ENCODE results near the gene COBL. TPM values are rescaled to one million over a fixed set of nuclear protein-coding genes. Genes with fewer than 3 reads are reported as not detected.

COBL gene
- total RNA-seq, 2 donors from 2014 or later, result not detected

DNA sequence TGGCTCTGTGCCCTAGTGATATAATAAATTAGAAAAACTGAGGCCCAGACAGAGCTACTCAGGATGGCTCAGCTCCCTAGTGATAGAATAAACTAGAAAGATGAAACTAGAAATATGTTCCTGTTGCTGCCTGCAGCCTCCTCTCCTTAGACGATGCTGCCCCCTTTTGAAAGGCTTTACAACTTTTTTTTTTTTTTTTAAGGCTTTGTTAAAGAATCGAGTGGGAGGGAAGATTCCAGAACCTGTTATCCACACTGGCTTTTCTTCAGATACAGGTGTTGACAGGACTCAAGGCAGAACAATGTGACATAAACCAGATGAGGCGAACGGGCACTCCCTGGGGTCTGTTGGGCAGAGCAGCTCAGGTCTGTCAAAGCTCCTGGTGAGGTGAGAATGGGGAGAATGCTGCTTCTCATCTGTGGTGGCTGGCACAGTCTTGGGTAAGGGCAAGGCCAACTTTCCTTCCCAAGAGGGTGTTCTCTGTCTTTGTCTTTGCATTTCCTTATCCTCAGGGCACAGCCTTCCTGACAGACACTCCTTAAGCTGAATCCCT lies 175.1 kb downstream of the COBL start:
- no peaks in the 10 kb centered on the region for H3K4me1 Mint-ChIP-seq (ENCODE audit: low read depth in 2 of 2)
- H3K27ac Mint-ChIP-seq, result no peak overlapping the region
- no peak overlapping the region for H3K4me3 Mint-ChIP-seq
- H3K27me3 Mint-ChIP-seq, result peaks cover 15 to 19% of the 10 kb centered on the region in 2 donors
- DNase-seq (ENCODE audit: low spot score), result no peak
- H3K36me3 Mint-ChIP-seq, result no peaks in the 10 kb centered on the region
- ATAC-seq, result no peak
- no peaks in the 10 kb centered on the region for H3K9me3 Mint-ChIP-seq

DNA sequence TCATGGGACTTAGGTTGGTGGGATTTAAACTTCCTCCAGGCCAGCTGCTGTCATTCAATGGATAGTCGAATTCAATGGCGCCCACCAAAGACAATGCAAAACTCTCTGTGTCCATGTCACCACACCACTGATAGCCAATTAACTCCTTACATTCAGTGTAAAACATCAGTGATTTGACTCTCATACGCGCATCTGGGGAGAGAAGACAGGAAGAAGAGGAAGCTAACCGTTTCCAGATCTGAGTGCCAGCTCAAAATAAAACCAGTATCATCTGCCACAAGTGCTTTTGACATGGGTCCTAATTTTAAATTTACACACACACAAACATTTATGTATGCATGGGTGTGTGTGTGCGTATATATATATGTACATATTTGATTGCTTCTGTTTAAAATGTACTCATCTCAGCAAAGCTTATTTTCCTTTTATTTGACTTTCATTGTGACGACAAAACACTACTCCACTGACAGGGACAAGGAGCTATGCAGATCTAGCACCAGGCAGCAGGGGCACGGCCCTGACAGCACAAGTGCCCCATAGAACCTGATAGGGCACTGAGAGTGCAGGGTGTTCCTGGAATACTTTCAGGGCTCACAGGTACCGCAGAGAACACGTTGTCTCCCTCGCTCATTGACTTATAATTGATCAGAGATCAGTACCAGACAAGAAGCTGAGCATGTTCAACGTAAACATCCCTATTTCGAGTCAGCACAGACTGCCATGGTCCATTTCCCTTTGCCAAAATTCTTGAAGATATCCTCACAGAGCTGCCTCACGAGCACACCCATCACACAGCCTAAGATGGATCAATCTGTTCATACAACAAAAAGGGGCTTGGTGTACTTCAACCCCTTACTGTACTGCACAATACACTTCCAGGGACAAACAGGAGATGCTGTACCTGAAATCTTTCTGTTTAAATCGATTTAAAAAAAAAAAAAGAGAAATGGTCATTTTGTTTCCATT lies 176.1 kb downstream of the COBL start:
- no peak overlapping the region for H3K4me3 Mint-ChIP-seq
- no peak overlapping the region for H3K27ac Mint-ChIP-seq
- H3K36me3 Mint-ChIP-seq, result no peaks in the 10 kb centered on the region
- peaks cover 12 to 19% of the 10 kb centered on the region in 2 donors for H3K27me3 Mint-ChIP-seq
- H3K9me3 Mint-ChIP-seq, result no peaks in the 10 kb centered on the region
- DNase-seq (ENCODE audit: low spot score) (no peak), ATAC-seq (no peak)
- H3K4me1 Mint-ChIP-seq (ENCODE audit: low read depth in 2 of 2), result no peaks in the 10 kb centered on the region

DNA sequence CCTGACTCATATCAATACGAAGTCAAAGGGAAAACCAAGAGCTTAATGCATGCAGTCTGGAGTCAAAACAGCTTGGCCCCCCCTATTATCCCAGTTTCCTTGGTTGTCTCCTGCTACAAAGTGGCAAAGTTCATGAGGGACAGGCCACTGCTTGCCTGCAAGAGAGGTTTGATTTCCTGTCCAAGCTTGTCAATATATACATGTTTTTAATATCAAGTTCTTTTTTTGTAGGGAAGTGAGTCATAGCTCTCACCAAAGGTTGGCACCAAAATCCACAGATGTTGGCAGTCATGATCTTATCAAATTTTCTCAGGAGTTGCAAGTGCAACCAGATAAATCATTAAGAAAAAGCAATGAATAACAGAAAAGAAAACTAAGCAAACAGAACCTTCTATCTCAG lies 176.8 kb downstream of the COBL start:
- Mint-ChIP-seq H3K4me3 (no peak overlapping the region), H3K27me3 (peaks cover 12 to 19% of the 10 kb centered on the region in 2 donors), H3K4me1 (ENCODE audit: low read depth in 2 of 2) (no peaks in the 10 kb centered on the region), H3K36me3 (no peaks in the 10 kb centered on the region), H3K9me3 (no peaks in the 10 kb centered on the region), H3K27ac (no peak overlapping the region)
- no peak for DNase-seq (ENCODE audit: low spot score)
- ATAC-seq, result no peak

DNA sequence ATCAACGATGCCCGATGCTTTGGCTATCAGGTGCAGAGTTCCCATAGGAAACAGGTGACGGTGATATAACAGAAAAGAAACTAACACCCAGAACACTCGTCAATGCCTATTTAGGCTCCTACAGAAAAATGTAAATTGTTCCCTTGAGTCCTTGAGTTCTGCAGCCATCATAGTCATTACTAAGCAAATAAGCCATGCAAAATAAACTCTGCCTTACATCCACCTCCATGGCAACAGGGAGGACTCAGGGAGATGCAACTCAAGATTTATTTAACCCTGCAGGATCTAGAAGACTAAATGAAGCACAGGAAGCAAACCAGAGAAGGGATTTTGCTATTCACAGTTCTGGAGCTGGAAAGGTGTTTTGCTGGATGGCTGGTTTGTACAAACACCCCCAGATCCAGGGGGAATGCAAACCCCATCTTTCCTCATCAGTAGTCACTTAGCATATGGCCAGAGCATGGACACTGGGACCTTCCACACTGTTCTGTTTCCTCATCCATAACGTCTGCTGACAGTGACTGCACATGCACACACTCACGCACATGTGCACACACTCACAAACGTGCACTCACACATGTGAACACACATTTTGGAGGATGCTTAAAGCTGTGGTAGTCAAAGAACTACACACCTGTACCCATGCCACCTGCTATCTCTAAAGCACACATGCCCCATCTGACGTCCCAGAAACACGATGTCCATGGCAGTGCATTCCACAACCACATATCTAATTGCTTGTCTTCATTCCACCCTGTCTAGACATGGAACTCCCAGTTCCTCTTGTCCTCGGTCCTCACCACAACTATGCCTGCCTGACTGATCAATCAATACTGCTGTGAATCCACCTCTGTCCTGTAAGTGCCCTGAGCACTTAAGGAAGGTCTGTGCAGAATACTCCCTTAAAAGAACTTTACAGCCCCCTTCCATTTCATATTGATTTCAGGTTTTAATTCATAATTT lies 178.2 kb downstream of the COBL start:
- Mint-ChIP-seq H3K36me3 (no peaks in the 10 kb centered on the region), H3K27ac (no peak overlapping the region), H3K27me3 (peaks cover 12 to 17% of the 10 kb centered on the region in 2 donors), H3K4me1 (ENCODE audit: low read depth in 2 of 2) (no peaks in the 10 kb centered on the region), H3K9me3 (no peaks in the 10 kb centered on the region), H3K4me3 (no peak overlapping the region)
- DNase-seq (ENCODE audit: low spot score) (no peak), ATAC-seq (peak in 1 of 2 donors; percentile 12)

DNA sequence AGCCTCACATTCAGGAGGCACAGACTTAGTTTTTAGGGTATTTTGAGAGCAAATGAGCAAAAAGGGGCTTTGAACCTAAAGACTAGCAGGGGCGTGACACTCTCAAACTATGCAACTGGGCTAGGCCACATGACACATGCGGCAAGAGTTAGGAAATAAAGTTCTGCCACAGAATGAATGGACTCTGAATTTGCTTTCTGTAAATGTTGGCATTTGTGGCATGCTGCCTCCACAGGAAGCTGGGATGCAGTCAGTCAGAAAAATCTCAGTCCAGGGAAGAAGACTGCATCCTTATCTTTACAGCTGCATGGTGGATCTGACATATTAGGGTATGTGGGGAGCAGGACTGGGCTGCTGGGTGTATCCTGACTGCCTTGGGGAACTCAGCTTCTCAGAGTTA lies 181.0 kb downstream of the COBL start:
- H3K27me3 Mint-ChIP-seq, result peaks cover 5 to 13% of the 10 kb centered on the region in 2 donors
- no peak for ATAC-seq
- no peaks in the 10 kb centered on the region for H3K4me1 Mint-ChIP-seq (ENCODE audit: low read depth in 2 of 2)
- H3K4me3 Mint-ChIP-seq, result no peak overlapping the region
- H3K36me3 Mint-ChIP-seq, result no peaks in the 10 kb centered on the region
- no peak for DNase-seq (ENCODE audit: low spot score)
- H3K9me3 Mint-ChIP-seq, result no peaks in the 10 kb centered on the region
- no peak overlapping the region for H3K27ac Mint-ChIP-seq

DNA sequence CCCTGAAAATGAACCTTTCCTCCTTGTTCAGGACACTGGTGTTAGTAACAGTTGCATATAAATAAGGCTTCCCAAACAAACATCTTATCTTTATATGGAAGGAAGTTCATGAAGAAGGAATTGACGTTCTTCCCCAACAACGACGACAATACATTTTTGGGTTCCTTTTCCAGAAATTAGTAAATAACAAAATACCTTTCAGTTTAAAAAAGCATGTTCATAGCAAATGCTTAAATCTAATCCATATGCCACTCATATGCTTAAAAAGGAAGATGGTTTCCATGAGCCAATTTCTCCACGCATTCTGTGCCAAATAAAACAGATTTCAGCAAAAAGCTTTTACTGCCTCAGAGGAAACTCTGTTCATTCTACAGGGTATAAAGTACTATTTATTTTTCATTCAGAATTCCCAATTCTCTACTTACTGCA lies 182.6 kb downstream of the COBL start:
- no peak for ATAC-seq
- no peak overlapping the region for H3K4me3 Mint-ChIP-seq
- H3K4me1 Mint-ChIP-seq (ENCODE audit: low read depth in 2 of 2), result no peaks in the 10 kb centered on the region

DNA sequence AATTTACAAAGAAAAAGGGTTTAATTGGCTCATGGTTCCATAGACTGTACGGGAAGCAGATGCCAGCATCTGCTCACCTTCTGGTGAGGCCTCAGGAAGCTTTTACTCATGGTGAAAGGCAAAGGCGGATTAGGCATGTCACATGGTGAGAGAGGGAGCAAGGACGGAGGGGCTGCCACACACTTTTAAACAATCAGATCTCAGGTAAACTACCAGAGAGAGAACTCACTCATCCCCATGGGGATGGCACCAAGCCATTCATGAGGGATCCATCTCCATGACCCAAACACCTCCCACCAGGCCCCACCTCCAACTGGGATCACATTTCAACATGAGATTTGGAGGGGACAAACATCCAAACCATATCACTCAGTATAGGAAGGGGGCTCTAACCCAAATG lies 183.9 kb downstream of the COBL start:
- Mint-ChIP-seq H3K36me3 (no peaks in the 10 kb centered on the region), H3K4me1 (ENCODE audit: low read depth in 2 of 2) (no peaks in the 10 kb centered on the region), H3K27ac (no peak overlapping the region), H3K4me3 (no peak overlapping the region), H3K9me3 (no peaks in the 10 kb centered on the region), H3K27me3 (peaks cover 2 to 13% of the 10 kb centered on the region in 2 donors)
- ATAC-seq (no peak), DNase-seq (ENCODE audit: low spot score) (no peak)

More for the DNA sequence above, 182.6 kb downstream of the COBL start:
- H3K27ac Mint-ChIP-seq, result no peak overlapping the region
- H3K9me3 Mint-ChIP-seq, result no peaks in the 10 kb centered on the region
- H3K27me3 Mint-ChIP-seq, result peaks cover 4 to 13% of the 10 kb centered on the region in 2 donors
- DNase-seq (ENCODE audit: low spot score), result no peak
- H3K36me3 Mint-ChIP-seq, result no peaks in the 10 kb centered on the region

DNA sequence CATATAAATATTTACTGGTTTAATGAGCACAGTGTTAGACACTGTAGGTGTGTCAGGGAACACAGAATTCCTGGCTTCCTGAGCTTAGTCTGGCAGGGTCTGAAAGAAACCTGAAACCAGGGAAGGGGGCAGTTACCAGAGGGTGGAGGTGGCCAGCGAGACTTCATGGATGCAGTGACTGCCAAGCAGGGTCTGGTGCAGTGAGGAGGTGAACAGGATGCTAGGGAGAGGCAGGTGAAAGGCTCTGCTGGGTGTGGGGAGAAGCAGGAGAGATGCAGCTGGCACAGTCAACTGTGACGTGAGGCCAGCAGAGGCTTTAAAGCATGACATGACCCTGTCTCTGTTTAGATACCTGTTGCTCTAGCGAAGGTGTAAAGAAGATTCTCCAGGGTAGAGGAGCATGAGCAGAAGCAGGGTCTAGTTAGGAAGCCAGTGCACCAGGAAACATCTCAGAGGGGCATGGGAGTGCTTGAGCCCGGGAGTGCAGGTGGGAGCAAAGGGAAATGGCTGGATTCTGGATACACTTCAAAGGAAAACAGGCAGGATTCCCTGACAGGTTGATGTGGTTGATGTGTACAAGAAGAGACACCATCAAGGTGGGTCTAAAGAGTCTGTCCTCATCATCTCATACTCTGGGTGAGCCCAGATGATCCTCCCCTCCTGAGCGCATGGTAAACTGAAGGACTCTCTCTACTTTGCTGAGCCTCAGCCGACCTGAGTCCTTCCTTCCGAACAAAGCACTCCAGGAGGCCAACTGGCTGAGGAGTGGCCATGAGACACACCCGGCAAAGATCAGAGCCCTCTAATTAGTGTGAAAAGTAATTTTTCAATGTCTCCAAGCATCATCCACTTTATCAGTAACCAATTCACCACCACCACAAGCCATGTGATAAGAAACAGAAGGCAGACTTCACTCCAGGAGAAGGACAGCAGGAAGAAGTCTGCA lies 186.8 kb downstream of the COBL start:
- DNase-seq (ENCODE audit: low spot score) (no peak), ATAC-seq (no peak)
- Mint-ChIP-seq H3K27ac (no peak overlapping the region), H3K4me3 (no peak overlapping the region), H3K36me3 (no peaks in the 10 kb centered on the region), H3K4me1 (ENCODE audit: low read depth in 2 of 2) (no peaks in the 10 kb centered on the region), H3K27me3 (peaks cover 0 to 7% of the 10 kb centered on the region in 2 donors), H3K9me3 (no peaks in the 10 kb centered on the region)

DNA sequence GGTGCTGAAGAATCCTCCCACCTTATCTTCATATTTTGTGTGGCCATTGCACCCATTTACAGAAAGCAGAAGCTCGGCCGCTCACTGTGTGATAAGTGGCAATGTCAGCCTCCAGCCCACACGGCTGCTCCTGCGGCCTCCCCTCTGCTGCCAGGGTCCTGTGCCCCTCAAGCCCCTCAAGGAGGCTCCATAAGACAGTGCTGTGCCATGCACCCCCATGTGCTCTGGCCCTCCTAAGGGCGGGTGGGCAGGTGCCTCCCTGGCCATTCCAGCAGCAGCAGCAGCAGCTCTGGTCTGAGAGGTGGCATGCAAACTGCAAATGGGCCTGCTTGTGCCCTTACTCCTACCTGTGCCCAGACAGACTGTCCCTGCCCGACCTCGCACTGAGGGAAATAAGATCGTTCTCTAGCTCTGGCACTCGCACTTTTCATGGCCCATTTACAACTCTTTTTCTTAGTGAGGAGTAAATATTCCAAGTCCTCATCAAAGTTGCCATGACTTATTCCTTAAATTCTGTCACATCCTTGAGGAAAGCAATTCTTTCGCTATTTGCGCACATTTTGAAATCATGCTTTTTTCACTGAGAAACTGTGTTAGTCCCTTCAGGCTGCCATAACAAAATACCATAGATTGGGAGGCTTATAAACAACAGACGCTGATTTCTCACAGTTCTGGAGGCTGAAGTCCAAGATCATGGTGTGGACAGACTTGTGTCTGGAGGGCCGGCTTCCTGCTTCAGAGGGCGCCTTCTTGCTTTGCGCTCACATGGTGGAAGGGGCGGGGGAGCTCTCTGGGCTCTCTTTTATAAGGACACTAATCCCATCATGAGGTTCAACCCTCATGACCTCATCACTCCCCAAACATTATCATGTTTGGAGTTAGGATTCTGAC lies 187.8 kb downstream of the COBL start:
- Mint-ChIP-seq H3K27me3 (peaks cover 0 to 7% of the 10 kb centered on the region in 2 donors), H3K27ac (no peak overlapping the region), H3K4me1 (ENCODE audit: low read depth in 2 of 2) (no peaks in the 10 kb centered on the region), H3K36me3 (no peaks in the 10 kb centered on the region), H3K4me3 (no peak overlapping the region), H3K9me3 (no peaks in the 10 kb centered on the region)
- DNase-seq (ENCODE audit: low spot score) (no peak), ATAC-seq (no peak)

DNA sequence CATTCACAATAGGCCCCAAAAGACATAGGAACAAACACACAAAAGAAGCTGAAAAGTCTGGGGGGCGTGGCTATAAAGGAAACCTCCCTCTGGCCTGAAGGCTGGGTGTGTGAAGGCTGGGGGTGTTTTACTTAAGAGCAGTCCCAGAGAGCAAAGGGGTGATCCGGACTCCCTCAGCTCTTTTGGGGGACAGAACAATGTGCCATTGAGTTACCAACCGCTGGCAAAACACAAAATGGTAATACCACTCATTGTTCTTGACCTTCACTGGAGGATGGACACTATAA lies 189.0 kb downstream of the COBL start:
- H3K27me3 Mint-ChIP-seq, result peaks cover 0 to 6% of the 10 kb centered on the region in 2 donors
- DNase-seq (ENCODE audit: low spot score) (no peak), ATAC-seq (no peak)
- H3K27ac Mint-ChIP-seq, result no peak overlapping the region
- H3K36me3 Mint-ChIP-seq, result no peaks in the 10 kb centered on the region
- H3K4me3 Mint-ChIP-seq, result no peak overlapping the region
- peaks cover 3 to 5% of the 10 kb centered on the region in 2 donors for H3K4me1 Mint-ChIP-seq (ENCODE audit: low read depth in 2 of 2)
- H3K9me3 Mint-ChIP-seq, result no peaks in the 10 kb centered on the region

DNA sequence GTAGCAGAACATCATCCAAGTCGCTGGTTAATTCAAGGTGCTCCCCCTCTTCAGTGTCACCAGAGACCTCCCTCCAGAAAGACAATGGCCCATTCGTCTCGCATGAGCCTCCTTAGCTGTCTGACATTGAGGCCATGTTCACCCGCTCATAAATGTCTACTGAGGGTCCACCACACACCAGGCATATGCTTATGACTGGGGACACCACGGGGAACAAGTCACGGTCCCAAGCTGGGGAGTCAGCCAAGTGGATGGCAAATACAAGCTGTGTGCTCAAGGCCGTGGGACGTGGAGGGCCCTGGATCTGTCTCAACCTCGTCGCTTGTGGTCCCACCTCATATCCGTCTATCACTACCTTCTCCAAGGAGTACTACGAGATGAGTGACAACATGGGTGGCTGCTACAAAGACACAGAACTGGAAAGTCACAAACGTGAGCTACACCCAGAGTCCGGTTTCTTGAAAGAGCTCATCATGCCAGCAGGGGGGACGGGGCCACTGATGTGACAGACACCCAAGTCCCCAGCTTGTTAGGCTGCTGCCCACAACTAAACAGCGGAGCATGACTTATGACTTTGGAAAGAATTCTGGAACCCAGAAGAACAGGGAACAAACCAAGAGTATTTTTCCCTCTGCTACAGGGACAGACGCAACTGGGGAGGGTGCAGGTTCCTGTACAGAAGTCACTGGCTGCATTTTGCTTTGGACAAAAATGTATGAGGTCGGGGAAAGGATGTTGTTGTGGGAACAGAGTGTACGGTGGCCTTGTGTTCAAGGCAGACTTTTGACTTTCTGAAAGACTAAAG lies 189.6 kb downstream of the COBL start:
- Mint-ChIP-seq H3K36me3 (no peaks in the 10 kb centered on the region), H3K27me3 (peaks cover 0 to under 1% of the 10 kb centered on the region in 2 donors), H3K4me1 (ENCODE audit: low read depth in 2 of 2) (peaks cover 5% of the 10 kb centered on the region in 2 donors), H3K4me3 (no peak overlapping the region), H3K27ac (no peak overlapping the region), H3K9me3 (no peaks in the 10 kb centered on the region)
- no peak for ATAC-seq
- DNase-seq (ENCODE audit: low spot score), result no peak

Data from natural killer cell treated with Interleukin-12 subunit alpha and Interleukin-12 subunit beta and Interleukin-15 and Interleukin-18, amount 100 ng/mL, for 72 hours (primary cell).